ENCODE data around the gene ARGLU1. TPM values are rescaled to one million over a fixed set of nuclear protein-coding genes. Genes with fewer than 3 reads are reported as not detected.

ARGLU1 gene
- total RNA-seq, 2 experiments from 2014 or later, result 89.2 to 91.8 TPM

DNA sequence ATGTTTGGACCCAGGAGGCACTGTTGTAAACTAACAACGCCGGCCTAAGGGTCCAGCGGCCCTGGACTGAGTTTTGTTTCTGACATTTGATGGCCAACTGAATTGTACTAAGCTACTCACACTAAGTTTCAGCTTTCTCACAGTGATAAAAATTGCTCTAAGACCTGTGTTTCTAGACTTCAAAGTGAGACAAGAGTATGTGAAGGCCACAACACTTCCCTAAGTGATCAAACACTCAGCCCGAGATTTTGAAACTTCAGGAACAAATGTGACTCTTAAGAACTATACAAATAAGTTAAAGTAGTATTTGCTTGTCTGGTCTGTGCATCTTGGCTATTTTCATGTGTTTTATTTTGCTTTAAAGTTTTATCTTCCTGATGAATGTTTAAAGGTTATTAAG, 62.6 kb downstream of the ARGLU1 start:
- Mint-ChIP-seq H3K4me3 (no peak overlapping the region), H3K36me3 (ENCODE audit: low read depth) (no peaks in the 10 kb centered on the region), H3K27ac (no peak overlapping the region), H3K9me3 (no peaks in the 10 kb centered on the region), H3K27me3 (peaks cover 14% of the 10 kb centered on the region), H3K4me1 (ENCODE audit: low read depth) (peaks cover 3% of the 10 kb centered on the region)
- ChIA-PET POLR2A (interaction anchor here (0.9 kb wide), 1 partner anchor 11 kb away, joined by 3 read pairs; no protein-coding TSS in a partner anchor), CTCF (no interaction called here)
- intact Hi-C loops (cut with micrococcal nuclease), result no loop called here
- TF ChIP-seq, protein P1, sequence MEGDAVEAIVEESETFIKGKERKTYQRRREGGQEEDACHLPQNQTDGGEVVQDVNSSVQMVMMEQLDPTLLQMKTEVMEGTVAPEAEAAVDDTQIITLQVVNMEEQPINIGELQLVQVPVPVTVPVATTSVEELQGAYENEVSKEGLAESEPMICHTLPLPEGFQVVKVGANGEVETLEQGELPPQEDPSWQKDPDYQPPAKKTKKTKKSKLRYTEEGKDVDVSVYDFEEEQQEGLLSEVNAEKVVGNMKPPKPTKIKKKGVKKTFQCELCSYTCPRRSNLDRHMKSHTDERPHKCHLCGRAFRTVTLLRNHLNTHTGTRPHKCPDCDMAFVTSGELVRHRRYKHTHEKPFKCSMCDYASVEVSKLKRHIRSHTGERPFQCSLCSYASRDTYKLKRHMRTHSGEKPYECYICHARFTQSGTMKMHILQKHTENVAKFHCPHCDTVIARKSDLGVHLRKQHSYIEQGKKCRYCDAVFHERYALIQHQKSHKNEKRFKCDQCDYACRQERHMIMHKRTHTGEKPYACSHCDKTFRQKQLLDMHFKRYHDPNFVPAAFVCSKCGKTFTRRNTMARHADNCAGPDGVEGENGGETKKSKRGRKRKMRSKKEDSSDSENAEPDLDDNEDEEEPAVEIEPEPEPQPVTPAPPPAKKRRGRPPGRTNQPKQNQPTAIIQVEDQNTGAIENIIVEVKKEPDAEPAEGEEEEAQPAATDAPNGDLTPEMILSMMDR (IDR thresholded peaks at IDR 0.05), result no peak
- ATAC-seq (no peak), DNase-seq (no peak)

- peaks cover 20% of the 10 kb centered on the region for H3K27me3 Mint-ChIP-seq
- H3K4me1 Mint-ChIP-seq (ENCODE audit: low read depth), result peaks cover 8% of the 10 kb centered on the region
- no peaks in the 10 kb centered on the region for H3K9me3 Mint-ChIP-seq
- ChIA-PET POLR2A (no interaction called here), CTCF (interaction anchor here (1.4 to 1.7 kb wide), 2 partner anchors 29 to 32 kb away, joined by 3 read pairs; partner anchors contain the start of gene EFNB2)
- intact Hi-C loops (cut with micrococcal nuclease), result no loop called here
- H3K4me3 Mint-ChIP-seq, result no peak overlapping the region
- ATAC-seq (no peak), DNase-seq (no peak)
- H3K27ac Mint-ChIP-seq, result no peak overlapping the region
- H3K36me3 Mint-ChIP-seq (ENCODE audit: low read depth), result no peaks in the 10 kb centered on the region
- TF ChIP-seq, protein P1 (IDR thresholded peaks at IDR 0.05), result no peak
Observed at GRCh38 chr13:106503730-106504453, 64.0 kb downstream of the ARGLU1 start.

DNA sequence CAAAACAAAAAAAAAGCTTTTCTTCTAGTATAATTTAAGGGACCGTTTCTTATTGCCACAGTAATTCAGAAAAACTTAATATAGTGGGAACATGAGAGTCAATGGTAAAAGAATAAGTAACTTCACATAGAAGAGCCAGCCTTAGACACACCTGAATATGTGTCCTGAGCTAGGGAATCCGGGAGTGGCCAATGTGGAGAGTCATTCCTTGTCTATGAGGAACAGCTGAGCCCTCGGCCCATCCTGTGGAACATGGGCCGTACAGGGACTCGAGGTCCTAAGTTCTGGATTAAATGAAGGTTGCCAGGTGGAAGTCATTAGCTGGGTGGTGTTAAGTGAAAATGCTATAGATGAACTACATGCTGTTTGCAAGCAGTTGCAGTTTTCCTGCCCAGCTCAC, 64.7 kb downstream of the ARGLU1 start:
- Mint-ChIP-seq H3K4me1 (ENCODE audit: low read depth) (peaks cover 8% of the 10 kb centered on the region), H3K4me3 (no peak overlapping the region), H3K9me3 (no peaks in the 10 kb centered on the region), H3K27me3 (peaks cover 22% of the 10 kb centered on the region), H3K27ac (no peak overlapping the region), H3K36me3 (ENCODE audit: low read depth) (no peaks in the 10 kb centered on the region)
- intact Hi-C loops (cut with micrococcal nuclease), result no loop called here
- TF ChIP-seq, protein P1 (IDR thresholded peaks at IDR 0.05), result no peak
- ATAC-seq, result no peak
- POLR2A ChIA-PET, result interaction anchor here (0.7 kb wide), 1 partner anchor 595 kb away, joined by 3 read pairs; no protein-coding TSS in a partner anchor
- no peak for DNase-seq
- CTCF ChIA-PET, result interaction anchor here (1.4 to 1.7 kb wide), 2 partner anchors 30 to 33 kb away, joined by 3 read pairs; partner anchors contain the start of gene EFNB2

DNA sequence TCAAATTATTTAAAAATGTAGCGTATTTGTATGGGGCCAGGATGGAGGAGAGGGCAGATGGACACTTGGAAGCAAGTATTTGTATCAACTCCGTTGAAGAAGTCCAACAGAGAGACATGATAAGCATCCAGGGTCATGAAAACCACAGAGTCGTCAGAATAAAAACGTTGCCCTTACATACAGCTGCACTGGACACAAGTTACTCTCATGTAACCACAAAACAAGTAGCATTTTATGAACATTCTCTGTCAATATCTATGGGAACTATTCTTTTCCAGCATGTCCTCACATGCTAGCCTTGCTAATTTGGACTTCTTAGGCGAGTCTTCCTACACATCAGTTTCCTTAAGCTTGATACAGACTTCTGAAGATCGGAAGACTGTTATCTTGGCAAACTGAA, 67.5 kb downstream of the ARGLU1 start:
- CTCF ChIA-PET, result no interaction called here
- H3K27me3 Mint-ChIP-seq, result peaks cover 41% of the 10 kb centered on the region

More for the DNA sequence above, 67.5 kb downstream of the ARGLU1 start:
- intact Hi-C loops (cut with micrococcal nuclease), result no loop called here
- no peaks in the 10 kb centered on the region for H3K36me3 Mint-ChIP-seq (ENCODE audit: low read depth)
- DNase-seq (no peak), ATAC-seq (no peak)
- H3K4me1 Mint-ChIP-seq (ENCODE audit: low read depth), result peaks cover 6% of the 10 kb centered on the region
- no peaks in the 10 kb centered on the region for H3K9me3 Mint-ChIP-seq
- TF ChIP-seq, protein P1 (IDR thresholded peaks at IDR 0.05), result no peak
- H3K4me3 Mint-ChIP-seq, result no peak overlapping the region
- H3K27ac Mint-ChIP-seq, result no peak overlapping the region
- POLR2A ChIA-PET, result interaction anchor here (0.6 kb wide), 1 partner anchor 221 kb away, joined by 3 read pairs; no protein-coding TSS in a partner anchor
